ENCODE results near the gene TEX101.

The TEX101 gene

DNA sequence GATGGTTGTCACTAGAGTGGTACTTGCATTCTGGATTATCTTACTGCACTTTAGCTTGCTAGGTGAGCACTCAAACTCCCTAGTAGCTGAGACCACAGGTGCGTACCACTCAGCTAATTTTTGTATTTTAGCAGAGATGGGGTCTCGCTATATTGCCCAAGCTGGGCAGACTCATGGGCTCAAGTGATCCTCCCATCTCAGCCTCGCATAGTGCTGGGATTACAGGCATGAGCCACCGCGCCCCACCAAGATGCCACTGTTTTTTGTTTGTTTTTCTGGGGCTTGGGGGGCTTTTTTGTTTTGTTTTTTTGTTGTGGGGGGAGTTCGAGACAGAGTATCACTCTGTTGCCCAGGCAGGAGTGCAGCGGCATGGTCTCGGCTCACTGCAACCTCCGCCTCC, 33.0 kb downstream of the TEX101 start:
- no peak overlapping the region for H3K4me3 ChIP-seq (replicated peaks; ENCODE audit: low read depth, low read length)
- TF ChIP-seq, protein P1, sequence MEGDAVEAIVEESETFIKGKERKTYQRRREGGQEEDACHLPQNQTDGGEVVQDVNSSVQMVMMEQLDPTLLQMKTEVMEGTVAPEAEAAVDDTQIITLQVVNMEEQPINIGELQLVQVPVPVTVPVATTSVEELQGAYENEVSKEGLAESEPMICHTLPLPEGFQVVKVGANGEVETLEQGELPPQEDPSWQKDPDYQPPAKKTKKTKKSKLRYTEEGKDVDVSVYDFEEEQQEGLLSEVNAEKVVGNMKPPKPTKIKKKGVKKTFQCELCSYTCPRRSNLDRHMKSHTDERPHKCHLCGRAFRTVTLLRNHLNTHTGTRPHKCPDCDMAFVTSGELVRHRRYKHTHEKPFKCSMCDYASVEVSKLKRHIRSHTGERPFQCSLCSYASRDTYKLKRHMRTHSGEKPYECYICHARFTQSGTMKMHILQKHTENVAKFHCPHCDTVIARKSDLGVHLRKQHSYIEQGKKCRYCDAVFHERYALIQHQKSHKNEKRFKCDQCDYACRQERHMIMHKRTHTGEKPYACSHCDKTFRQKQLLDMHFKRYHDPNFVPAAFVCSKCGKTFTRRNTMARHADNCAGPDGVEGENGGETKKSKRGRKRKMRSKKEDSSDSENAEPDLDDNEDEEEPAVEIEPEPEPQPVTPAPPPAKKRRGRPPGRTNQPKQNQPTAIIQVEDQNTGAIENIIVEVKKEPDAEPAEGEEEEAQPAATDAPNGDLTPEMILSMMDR (IDR thresholded peaks at IDR 0.05; ENCODE audit: low read depth, low read length, missing control alignments) = no peak
- DNase-seq (ENCODE audit: extremely low read depth, low read depth) = no peak

DNA sequence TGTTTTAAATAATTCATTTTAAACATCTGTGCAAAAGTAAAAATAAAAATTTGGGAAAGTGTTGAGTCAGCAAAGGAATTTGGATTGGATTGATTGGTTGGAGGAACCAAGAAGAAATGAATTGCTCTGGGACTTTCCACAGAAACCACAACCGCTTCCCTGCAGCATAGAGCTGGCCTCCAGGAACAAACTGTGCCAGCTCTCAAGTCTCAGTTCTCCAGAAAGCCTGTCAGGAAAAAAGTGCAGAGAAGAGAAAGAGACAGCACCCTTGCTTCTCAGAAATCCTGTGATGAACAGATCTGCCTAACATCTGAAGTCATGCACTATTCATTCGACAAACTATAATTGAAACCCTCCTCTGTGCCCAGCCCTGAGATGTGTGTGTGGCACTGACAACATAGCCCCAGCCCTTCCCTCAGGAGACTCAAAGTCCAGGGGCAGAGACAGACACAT, 35.9 kb downstream of the TEX101 start:
- H3K4me3 ChIP-seq (replicated peaks; ENCODE audit: low read depth, low read length) = no peak overlapping the region
- TF ChIP-seq, protein P1 (IDR thresholded peaks at IDR 0.05; ENCODE audit: low read depth, low read length, missing control alignments) = no peak
- no peak for DNase-seq (ENCODE audit: extremely low read depth, low read depth)

DNA sequence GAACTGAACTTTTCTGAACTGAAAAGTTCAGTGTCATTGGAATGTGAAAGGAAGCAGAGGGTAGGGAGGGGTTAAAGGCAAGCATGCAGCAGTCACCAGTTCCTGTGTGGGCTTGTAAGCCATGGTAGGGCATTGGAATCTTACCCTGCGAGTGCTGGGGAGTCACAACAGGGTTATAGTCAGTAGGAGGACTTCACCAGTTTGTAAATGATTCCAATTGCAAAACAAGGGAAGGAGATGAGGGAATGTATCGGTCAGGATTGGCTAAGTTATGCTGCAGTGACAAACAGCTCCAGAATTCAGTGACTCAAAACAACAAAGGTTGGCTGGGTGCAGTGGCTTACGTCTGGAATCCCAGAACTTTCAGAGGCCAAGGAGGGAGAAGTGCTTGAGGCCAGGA, 37.9 kb downstream of the TEX101 start:
- TF ChIP-seq, protein P1 (IDR thresholded peaks at IDR 0.05; ENCODE audit: low read depth, low read length, missing control alignments) = no peak
- no peak overlapping the region for H3K4me3 ChIP-seq (replicated peaks; ENCODE audit: low read depth, low read length)

DNA sequence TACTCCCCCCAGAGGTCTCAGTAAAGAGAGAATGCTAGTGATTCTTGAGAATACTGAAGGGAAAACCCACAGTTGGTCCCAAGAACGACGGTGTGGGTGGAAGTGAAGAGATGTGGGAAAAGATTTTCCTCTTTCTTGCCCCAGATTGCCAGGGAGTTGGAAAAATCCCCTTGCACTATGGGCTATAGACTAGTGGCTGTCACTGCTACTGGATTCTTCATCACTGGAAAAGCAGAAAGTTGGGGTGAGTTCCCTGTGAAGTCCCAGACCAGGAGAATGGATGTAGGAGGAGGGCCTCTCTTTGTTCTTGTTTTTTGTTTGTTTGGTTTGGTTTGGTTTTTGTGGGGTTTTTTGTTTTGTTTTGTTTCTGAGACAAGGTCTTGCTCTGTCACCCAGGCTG, 39.3 kb downstream of the TEX101 start:
- DNase-seq (ENCODE audit: extremely low read depth, low read depth) = no peak
- TF ChIP-seq, protein P1 (IDR thresholded peaks at IDR 0.05; ENCODE audit: low read depth, low read length, missing control alignments) = no peak
- no peak overlapping the region for H3K4me3 ChIP-seq (replicated peaks; ENCODE audit: low read depth, low read length)

More for the DNA sequence above, 37.9 kb downstream of the TEX101 start:
- no peak for DNase-seq (ENCODE audit: extremely low read depth, low read depth)

DNA sequence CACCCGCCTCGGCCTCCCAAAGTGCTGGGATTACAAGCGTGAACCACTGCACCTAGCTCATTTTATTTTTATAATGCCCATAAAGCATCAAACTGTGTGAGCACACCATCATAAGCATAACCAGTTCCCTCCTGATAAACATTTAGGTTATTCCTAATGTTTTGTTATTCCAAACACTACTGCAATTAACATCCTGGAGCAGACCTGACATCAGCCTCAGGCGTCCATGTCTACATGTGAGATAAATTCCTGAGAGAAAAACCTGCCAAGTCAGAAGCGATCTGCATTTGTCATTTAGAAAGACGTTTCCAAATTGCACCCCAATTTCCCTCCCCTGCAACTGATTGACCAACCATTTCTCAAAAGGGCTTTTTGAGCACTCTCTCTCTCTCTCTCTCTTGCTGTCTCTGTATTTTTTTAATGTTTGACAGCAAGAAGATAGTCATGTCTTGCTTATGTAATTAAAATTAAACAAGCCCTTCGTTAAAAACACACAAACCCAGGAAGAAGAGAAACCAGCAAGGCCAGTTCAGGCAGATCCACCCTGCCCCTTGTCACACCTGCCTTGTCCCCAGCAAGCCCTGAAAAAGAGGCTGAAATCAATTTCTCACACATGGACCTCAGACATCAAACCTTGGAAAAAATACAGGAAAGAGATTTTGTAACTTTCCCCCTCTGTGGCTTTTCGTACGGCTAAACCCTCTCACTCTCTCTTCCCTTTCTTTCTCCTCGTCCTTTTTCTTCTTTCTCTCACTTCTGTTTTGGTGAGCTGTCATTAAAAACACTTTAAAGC, 40.8 kb downstream of the TEX101 start:
- DNase-seq (ENCODE audit: extremely low read depth, low read depth) = no peak
- TF ChIP-seq, protein P1 (IDR thresholded peaks at IDR 0.05; ENCODE audit: low read depth, low read length, missing control alignments) = no peak
- no peak overlapping the region for H3K4me3 ChIP-seq (replicated peaks; ENCODE audit: low read depth, low read length)

DNA sequence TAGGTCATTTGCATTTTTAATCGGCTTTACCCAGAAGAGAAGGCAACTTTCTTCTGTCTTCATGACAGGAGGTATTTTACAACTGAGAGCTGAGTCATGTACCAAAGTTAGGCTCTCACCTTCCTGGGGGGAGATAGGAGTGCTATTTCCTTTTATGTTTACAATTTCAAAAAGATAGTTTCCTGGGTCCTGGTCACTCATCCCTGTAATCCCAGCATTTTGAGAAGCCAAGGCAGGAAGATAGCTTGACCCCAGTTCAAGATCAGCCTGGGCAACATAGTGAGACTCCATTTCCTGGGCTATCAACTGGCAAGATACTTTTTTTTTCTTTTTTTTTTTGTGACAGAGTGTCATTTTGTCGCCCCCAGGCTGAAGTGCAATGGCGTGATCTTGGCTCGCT, 43.1 kb downstream of the TEX101 start:
- DNase-seq (ENCODE audit: extremely low read depth, low read depth) = no peak
- TF ChIP-seq, protein P1 (IDR thresholded peaks at IDR 0.05; ENCODE audit: low read depth, low read length, missing control alignments) = no peak
- H3K4me3 ChIP-seq (replicated peaks; ENCODE audit: low read depth, low read length) = no peak overlapping the region
